Fibroblast of peridontal ligament (primary cell): ENCODE results near the gene PPP3CA.
A peak's percentile ranks its signal among the peaks of the same experiment; 100 is the strongest.

Source experiments
- DNase-seq: peaks from one replicate; pipeline ENCODE4 v3.0.0-alpha.2; 2010; ENCODE audit errors: extremely low read depth

The PPP3CA gene

GRCh38 chr4:101347267-101347556, at the start of gene PPP3CA:
Gene PPP3CA, minus strand, starts transcription at chr4:101347526.
- DNase-seq, result no peak

GRCh38 chr4:101393256-101393655, 45.9 kb upstream of the PPP3CA start:
- DNase-seq, result peak; percentile 88

GRCh38 chr4:101370663-101371210, 23.4 kb upstream of the PPP3CA start:
- DNase-seq, result no peak

- peak; percentile 89 for DNase-seq
These were observed 19.9 kb upstream of the PPP3CA start for GRCh38 chr4:101367201-101367600.

- DNase-seq, result peak; percentile 79
These were observed 19.0 kb upstream of the PPP3CA start for GRCh38 chr4:101366331-101366730.

- DNase-seq, result no peak
These were observed 10.4 kb upstream of the PPP3CA start for GRCh38 chr4:101357751-101358150.

GRCh38 chr4:101356928-101357327, 9.6 kb upstream of the PPP3CA start:
- peak; percentile 94 for DNase-seq

GRCh38 chr4:101355767-101356702, 8.7 kb upstream of the PPP3CA start:
- DNase-seq, result peak; percentile 94

- no peak for DNase-seq
These were observed 7.9 kb upstream of the PPP3CA start for GRCh38 chr4:101355246-101355645.

GRCh38 chr4:101349801-101350064, 2.4 kb upstream of the PPP3CA start:
- no peak for DNase-seq

- peak; percentile 52 for DNase-seq
These were observed 1.9 kb upstream of the PPP3CA start for GRCh38 chr4:101348995-101349800.

- DNase-seq, result peak; percentile 40
These were observed 1.1 kb upstream of the PPP3CA start for GRCh38 chr4:101348367-101348827.

- DNase-seq, result peak; percentile 96
These were observed 436 bp upstream of the PPP3CA start for GRCh38 chr4:101347557-101348366.

- DNase-seq, result peak; percentile 63
These were observed 717 bp downstream of the PPP3CA start for GRCh38 chr4:101346351-101347266.

- DNase-seq, result peak; percentile 47
These were observed 1.6 kb downstream of the PPP3CA start for GRCh38 chr4:101345596-101346350.

- DNase-seq, result peak; percentile 69
These were observed 2.1 kb downstream of the PPP3CA start for GRCh38 chr4:101345271-101345595.

GRCh38 chr4:101339332-101339731, 8.0 kb downstream of the PPP3CA start:
- DNase-seq, result no peak

GRCh38 chr4:101337688-101338087, 9.6 kb downstream of the PPP3CA start:
- DNase-seq, result peak; percentile 56

- peak; percentile 22 for DNase-seq
These were observed 12.3 kb downstream of the PPP3CA start for GRCh38 chr4:101334963-101335572.

- peak; percentile 24 for DNase-seq
These were observed 14.9 kb downstream of the PPP3CA start for GRCh38 chr4:101332424-101332823.
